Nephron (organoid): Measurements from ENCODE around the gene COMP.

ENCODE experiments used
- H3K27ac Mint-ChIP-seq, 3 experiments: 2 replicates each; pipeline ENCODE4 v1.8.0; 2020; ENCODE audit warnings: mixed read lengths in 3 of 3, mild to moderate bottlenecking in 2 of 3, moderate library complexity in 1 of 3
- H3K27me3 Mint-ChIP-seq: 2 replicates; pipeline ENCODE4 v1.8.0; 2021; ENCODE audit warnings: low read depth, mild to moderate bottlenecking, moderate library complexity, mixed read lengths
- H3K36me3 Mint-ChIP-seq: 2 replicates; pipeline ENCODE4 v1.8.0; 2020; ENCODE audit warnings: low read depth, mixed read lengths
- H3K4me1 Mint-ChIP-seq: 2 replicates; pipeline ENCODE4 v1.8.0; 2020; ENCODE audit warnings: mixed read lengths
- H3K4me3 Mint-ChIP-seq, 3 experiments: 2 replicates each; pipeline ENCODE4 v1.8.0; 2020; ENCODE audit warnings: mild to moderate bottlenecking in 3 of 3, mixed read lengths in 3 of 3, moderate library complexity in 2 of 3
- H3K9me3 Mint-ChIP-seq: 2 replicates; pipeline ENCODE4 v1.8.0; 2020; ENCODE audit warnings: mixed read lengths
- TF ChIP-seq, protein P1 (sequence below), 3 experiments: fragments of 200-600 bp; sonication (generic); IDR thresholded peaks; one replicate each; pipeline ENCODE4 v1.5.0; 2021; ENCODE audit warnings: antibody characterized with exemption in 3 of 3; ENCODE audit not compliant: unreplicated experiment in 3 of 3

The COMP gene

DNA sequence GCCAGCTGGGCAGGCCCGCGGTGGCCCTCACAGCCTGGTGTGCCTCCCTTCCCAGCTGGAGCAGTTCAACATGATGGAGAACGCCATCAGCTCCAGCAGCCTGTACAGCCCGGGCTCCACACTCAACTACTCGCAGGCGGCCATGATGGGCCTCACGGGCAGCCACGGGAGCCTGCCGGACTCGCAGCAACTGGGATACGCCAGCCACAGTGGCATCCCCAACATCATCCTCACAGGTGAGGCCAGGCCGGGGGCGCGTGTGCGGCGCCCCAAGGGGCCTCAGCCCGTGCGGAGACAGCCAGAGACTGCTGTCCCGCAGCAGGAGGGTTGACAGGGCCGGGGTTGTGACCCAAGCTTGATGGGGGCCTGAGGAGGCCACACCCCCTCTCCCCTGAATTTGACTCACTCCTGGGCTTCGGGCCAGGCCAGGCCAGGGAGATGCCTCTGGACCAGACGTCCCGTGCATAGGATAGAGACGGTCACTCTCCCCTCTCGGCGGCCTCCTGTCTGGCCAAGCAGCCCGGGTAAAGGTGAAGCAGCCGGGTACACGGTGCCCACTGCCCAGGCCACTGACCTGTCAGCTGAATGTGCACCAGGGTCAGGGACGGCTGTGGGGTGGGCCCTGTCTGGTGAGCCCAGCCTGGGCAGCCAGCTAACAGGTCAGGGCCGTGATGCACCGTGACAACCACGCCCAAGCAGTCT is 15.4 kb downstream of the COMP start:
- H3K36me3 Mint-ChIP-seq, result no peaks in the 10 kb centered on the region
- TF ChIP-seq, protein P1, sequence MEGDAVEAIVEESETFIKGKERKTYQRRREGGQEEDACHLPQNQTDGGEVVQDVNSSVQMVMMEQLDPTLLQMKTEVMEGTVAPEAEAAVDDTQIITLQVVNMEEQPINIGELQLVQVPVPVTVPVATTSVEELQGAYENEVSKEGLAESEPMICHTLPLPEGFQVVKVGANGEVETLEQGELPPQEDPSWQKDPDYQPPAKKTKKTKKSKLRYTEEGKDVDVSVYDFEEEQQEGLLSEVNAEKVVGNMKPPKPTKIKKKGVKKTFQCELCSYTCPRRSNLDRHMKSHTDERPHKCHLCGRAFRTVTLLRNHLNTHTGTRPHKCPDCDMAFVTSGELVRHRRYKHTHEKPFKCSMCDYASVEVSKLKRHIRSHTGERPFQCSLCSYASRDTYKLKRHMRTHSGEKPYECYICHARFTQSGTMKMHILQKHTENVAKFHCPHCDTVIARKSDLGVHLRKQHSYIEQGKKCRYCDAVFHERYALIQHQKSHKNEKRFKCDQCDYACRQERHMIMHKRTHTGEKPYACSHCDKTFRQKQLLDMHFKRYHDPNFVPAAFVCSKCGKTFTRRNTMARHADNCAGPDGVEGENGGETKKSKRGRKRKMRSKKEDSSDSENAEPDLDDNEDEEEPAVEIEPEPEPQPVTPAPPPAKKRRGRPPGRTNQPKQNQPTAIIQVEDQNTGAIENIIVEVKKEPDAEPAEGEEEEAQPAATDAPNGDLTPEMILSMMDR (IDR thresholded peaks at IDR 0.05; ENCODE audit: unreplicated experiment in 3 of 3), result no peak
- no peaks in the 10 kb centered on the region for H3K4me1 Mint-ChIP-seq
- no peak overlapping the region for H3K27ac Mint-ChIP-seq
- no peaks in the 10 kb centered on the region for H3K9me3 Mint-ChIP-seq
- no peak overlapping the region for H3K4me3 Mint-ChIP-seq
- H3K27me3 Mint-ChIP-seq, result peaks cover 21% of the 10 kb centered on the region

GRCh38 chr19:18774782-18775444 is 16.2 kb downstream of the COMP start:
- Mint-ChIP-seq H3K4me1 (no peaks in the 10 kb centered on the region), H3K36me3 (no peaks in the 10 kb centered on the region), H3K27me3 (peaks cover 21% of the 10 kb centered on the region), H3K9me3 (no peaks in the 10 kb centered on the region), H3K27ac (no peak overlapping the region), H3K4me3 (no peak overlapping the region)
- TF ChIP-seq, protein P1 (IDR thresholded peaks at IDR 0.05; ENCODE audit: unreplicated experiment in 3 of 3), result no peak

DNA sequence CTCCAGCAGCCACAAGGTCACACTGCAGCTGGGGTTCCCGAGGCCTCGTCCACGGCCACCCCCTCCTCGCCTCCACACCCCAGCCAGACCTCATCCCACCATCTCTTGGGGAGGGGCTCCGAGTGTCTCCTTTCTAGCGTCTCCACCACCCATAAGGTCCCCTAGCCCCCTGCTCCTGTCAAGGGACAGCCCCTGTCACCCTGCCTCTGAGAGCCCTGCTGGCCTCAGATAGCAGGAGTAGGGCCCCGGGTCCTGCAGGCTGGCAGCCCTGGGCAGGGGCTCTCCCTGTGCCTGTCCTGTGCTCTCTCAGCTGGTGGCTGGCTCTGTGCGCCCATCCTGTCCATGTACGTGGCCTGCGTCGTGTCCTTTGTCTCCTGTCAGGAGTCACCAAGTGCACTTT is 17.0 kb downstream of the COMP start:
- H3K4me1 Mint-ChIP-seq, result no peaks in the 10 kb centered on the region
- no peak overlapping the region for H3K4me3 Mint-ChIP-seq
- no peak overlapping the region for H3K27ac Mint-ChIP-seq
- H3K9me3 Mint-ChIP-seq, result no peaks in the 10 kb centered on the region
- TF ChIP-seq, protein P1 (IDR thresholded peaks at IDR 0.05; ENCODE audit: unreplicated experiment in 3 of 3), result no peak
- H3K27me3 Mint-ChIP-seq, result peaks cover 19% of the 10 kb centered on the region
- H3K36me3 Mint-ChIP-seq, result no peaks in the 10 kb centered on the region

GRCh38 chr19:18773682-18774081 is 17.4 kb downstream of the COMP start:
- H3K36me3 Mint-ChIP-seq, result no peaks in the 10 kb centered on the region
- no peaks in the 10 kb centered on the region for H3K4me1 Mint-ChIP-seq
- no peak overlapping the region for H3K27ac Mint-ChIP-seq
- no peaks in the 10 kb centered on the region for H3K9me3 Mint-ChIP-seq
- H3K4me3 Mint-ChIP-seq, result no peak overlapping the region
- H3K27me3 Mint-ChIP-seq, result peaks cover 15% of the 10 kb centered on the region
- TF ChIP-seq, protein P1 (IDR thresholded peaks at IDR 0.05; ENCODE audit: unreplicated experiment in 3 of 3), result no peak

- TF ChIP-seq, protein P1 (IDR thresholded peaks at IDR 0.05; ENCODE audit: unreplicated experiment in 3 of 3), result no peak
- Mint-ChIP-seq H3K4me3 (no peak overlapping the region), H3K27me3 (peaks cover 9% of the 10 kb centered on the region), H3K36me3 (no peaks in the 10 kb centered on the region), H3K4me1 (no peaks in the 10 kb centered on the region), H3K27ac (no peak overlapping the region), H3K9me3 (no peaks in the 10 kb centered on the region)
These were observed 18.2 kb downstream of the COMP start for GRCh38 chr19:18772620-18773587.
